SU-DHL-6 (cell line): ENCODE results near the gene TMOD2.

Source experiments
- CTCF ChIP-seq: fragments of 200-600 bp; sonication (generic); IDR thresholded peaks from one replicate; pipeline ENCODE4 v1.5.1; 2017; ENCODE audit warnings: antibody characterized with exemption, mild to moderate bottlenecking, low read length, moderate library complexity; ENCODE audit not compliant: insufficient read depth, poor library complexity, severe bottlenecking
- EZH2phosphoT487 ChIP-seq: fragments of 200-600 bp; sonication (generic), shearing (Covaris generic); conservative IDR thresholded peaks from 2 replicates; pipeline ENCODE4 v1.6.1; 2018; ENCODE audit warnings: mild to moderate bottlenecking, antibody characterized with exemption, low read length, moderate library complexity, mixed read lengths

DNA sequence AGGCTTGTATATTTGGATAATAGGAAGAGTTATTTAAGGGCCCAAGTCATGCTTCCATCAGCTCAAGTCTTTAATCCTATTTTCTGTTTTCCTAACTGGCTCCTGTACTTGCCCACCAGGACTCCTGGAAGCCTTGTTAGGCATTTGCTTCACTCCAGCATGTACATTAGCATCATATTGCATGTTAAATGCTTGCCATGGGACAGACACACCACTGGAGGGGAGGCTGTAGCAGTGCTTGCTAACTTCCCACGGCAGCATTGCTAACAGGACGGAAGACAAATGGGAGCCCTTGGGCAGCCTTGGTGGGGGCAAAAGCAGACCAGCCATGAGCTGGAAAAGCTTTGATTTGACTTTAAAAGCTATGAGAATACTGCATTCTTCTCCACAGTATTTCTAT lies 6.1 kb downstream of the TMOD2 start:
- TF ChIP-seq CTCF (no peak), EZH2phosphoT487 (no peak)
